GM21526 (cell line): ENCODE results near the gene EPB41L4B.
"Not testable (repeated sequence)": the region's sequence is repeated elsewhere in the genome, so short reads cannot be mapped to it uniquely, and the experiment has no call there.

Experiments
- ATAC-seq: cut with Tn5 transposase; IDR thresholded peaks from one replicate; pipeline ENCODE4 v1.9.1; 2021; ENCODE audit warnings: moderate library complexity; ENCODE audit not compliant: unreplicated experiment, low FRiP score

EPB41L4B gene

GRCh38 chr9:109320742-109321448 lies at the start of gene EPB41L4B:
EPB41L4B (minus strand) TSS chr9:109321059; CDS start chr9:109320446, 613 bp downstream.
- peak; percentile 97 for ATAC-seq

- ATAC-seq: peak; percentile 91
Observed at GRCh38 chr9:109369285-109369684, 48.4 kb upstream of the EPB41L4B start.

GRCh38 chr9:109360771-109361170 lies 39.9 kb upstream of the EPB41L4B start:
- no peak for ATAC-seq

GRCh38 chr9:109358968-109359603 lies 38.2 kb upstream of the EPB41L4B start:
- not testable (repeated sequence) for ATAC-seq

- ATAC-seq: no peak
Observed at GRCh38 chr9:109355564-109356297, 34.9 kb upstream of the EPB41L4B start.

- no peak for ATAC-seq
Observed at GRCh38 chr9:109354190-109354589, 33.3 kb upstream of the EPB41L4B start.

- no peak for ATAC-seq
Observed at GRCh38 chr9:109351032-109351431, 30.2 kb upstream of the EPB41L4B start.

- no peak for ATAC-seq
Observed at GRCh38 chr9:109349421-109349846, 28.6 kb upstream of the EPB41L4B start.

- ATAC-seq: no peak
Observed at GRCh38 chr9:109346904-109347303, 26.0 kb upstream of the EPB41L4B start.

GRCh38 chr9:109344866-109345265 lies 24.0 kb upstream of the EPB41L4B start:
- no peak for ATAC-seq

GRCh38 chr9:109342878-109343277 lies 22.0 kb upstream of the EPB41L4B start:
- no peak for ATAC-seq

- ATAC-seq: no peak
Observed at GRCh38 chr9:109341561-109341960, 20.7 kb upstream of the EPB41L4B start.

GRCh38 chr9:109340979-109341378 lies 20.1 kb upstream of the EPB41L4B start:
- not testable (repeated sequence) for ATAC-seq

GRCh38 chr9:109336409-109336808 lies 15.6 kb upstream of the EPB41L4B start:
- no peak for ATAC-seq

GRCh38 chr9:109335929-109336328 lies 15.1 kb upstream of the EPB41L4B start:
- ATAC-seq: no peak

- no peak for ATAC-seq
Observed at GRCh38 chr9:109335121-109335520, 14.3 kb upstream of the EPB41L4B start.

- no peak for ATAC-seq
Observed at GRCh38 chr9:109331353-109331752, 10.5 kb upstream of the EPB41L4B start.

- ATAC-seq: no peak
Observed at GRCh38 chr9:109329638-109330258, 8.9 kb upstream of the EPB41L4B start.

- no peak for ATAC-seq
Observed at GRCh38 chr9:109328978-109329637, 8.2 kb upstream of the EPB41L4B start.

GRCh38 chr9:109325089-109325488 lies 4.2 kb upstream of the EPB41L4B start:
- no peak for ATAC-seq
